ENCODE data around the gene UBL4A.

Gene UBL4A

GRCh38 chrX:154466036-154466435, 20.4 kb downstream of the UBL4A start:
- no peaks in the 10 kb centered on the region for H3K4me1 Mint-ChIP-seq
- H3K36me3 Mint-ChIP-seq (ENCODE audit: low read depth) = peaks cover 4% of the 10 kb centered on the region
- ATAC-seq (no peak), DNase-seq (no peak)
- no peak overlapping the region for H3K4me3 Mint-ChIP-seq
- H3K27me3 Mint-ChIP-seq = no peaks in the 10 kb centered on the region
- H3K27ac Mint-ChIP-seq = no peak overlapping the region
- H3K9me3 Mint-ChIP-seq = no peaks in the 10 kb centered on the region

GRCh38 chrX:154465601-154466000, 20.8 kb downstream of the UBL4A start:
- Mint-ChIP-seq H3K4me1 (no peaks in the 10 kb centered on the region), H3K9me3 (no peaks in the 10 kb centered on the region), H3K36me3 (ENCODE audit: low read depth) (peaks cover 4% of the 10 kb centered on the region), H3K27me3 (no peaks in the 10 kb centered on the region), H3K27ac (no peak overlapping the region), H3K4me3 (no peak overlapping the region)
- DNase-seq (no peak), ATAC-seq (no peak)

- Mint-ChIP-seq H3K27ac (no peak overlapping the region), H3K4me1 (peaks cover 4% of the 10 kb centered on the region), H3K36me3 (ENCODE audit: low read depth) (peaks cover 4% of the 10 kb centered on the region), H3K27me3 (no peaks in the 10 kb centered on the region), H3K4me3 (no peak overlapping the region), H3K9me3 (no peaks in the 10 kb centered on the region)
- DNase-seq (no peak), ATAC-seq (no peak)
These were observed 21.5 kb downstream of the UBL4A start for GRCh38 chrX:154464806-154465365.

GRCh38 chrX:154463611-154464220, 22.7 kb downstream of the UBL4A start:
- no peak overlapping the region for H3K4me3 Mint-ChIP-seq
- no peak overlapping the region for H3K27ac Mint-ChIP-seq
- H3K27me3 Mint-ChIP-seq = no peaks in the 10 kb centered on the region
- H3K9me3 Mint-ChIP-seq = no peaks in the 10 kb centered on the region
- DNase-seq (no peak), ATAC-seq (no peak)
- H3K4me1 Mint-ChIP-seq = peaks cover 5% of the 10 kb centered on the region
- H3K36me3 Mint-ChIP-seq (ENCODE audit: low read depth) = peaks cover 4% of the 10 kb centered on the region

GRCh38 chrX:154462396-154462795, 24.0 kb downstream of the UBL4A start:
- no peaks in the 10 kb centered on the region for H3K27me3 Mint-ChIP-seq
- DNase-seq (no peak), ATAC-seq (no peak)
- H3K36me3 Mint-ChIP-seq (ENCODE audit: low read depth) = peaks cover 4% of the 10 kb centered on the region
- peaks cover 6% of the 10 kb centered on the region for H3K4me1 Mint-ChIP-seq
- no peak overlapping the region for H3K4me3 Mint-ChIP-seq
- H3K9me3 Mint-ChIP-seq = no peaks in the 10 kb centered on the region
- no peak overlapping the region for H3K27ac Mint-ChIP-seq

- ATAC-seq = no peak
- no peaks in the 10 kb centered on the region for H3K9me3 Mint-ChIP-seq
- H3K4me3 Mint-ChIP-seq = peak overlapping the region; percentile 81
- DNase-seq = no peak
- peaks cover 9% of the 10 kb centered on the region for H3K4me1 Mint-ChIP-seq
- no peak overlapping the region for H3K27ac Mint-ChIP-seq
- peaks cover 4% of the 10 kb centered on the region for H3K36me3 Mint-ChIP-seq (ENCODE audit: low read depth)
- H3K27me3 Mint-ChIP-seq = no peaks in the 10 kb centered on the region
These were observed 26.1 kb downstream of the UBL4A start for GRCh38 chrX:154460326-154460725.

GRCh38 chrX:154459832-154460231, 26.6 kb downstream of the UBL4A start:
- no peak for ATAC-seq
- no peak for DNase-seq
- Mint-ChIP-seq H3K9me3 (no peaks in the 10 kb centered on the region), H3K4me3 (peak overlapping the region; percentile 81), H3K27me3 (no peaks in the 10 kb centered on the region), H3K27ac (no peak overlapping the region), H3K4me1 (peaks cover 9% of the 10 kb centered on the region), H3K36me3 (ENCODE audit: low read depth) (peaks cover 4% of the 10 kb centered on the region)

GRCh38 chrX:154458954-154459778, 27.2 kb downstream of the UBL4A start:
- no peaks in the 10 kb centered on the region for H3K9me3 Mint-ChIP-seq
- ATAC-seq (peak; percentile 53), DNase-seq (no peak)
- H3K4me3 Mint-ChIP-seq = peak overlapping the region; percentile 81
- peaks cover 4% of the 10 kb centered on the region for H3K36me3 Mint-ChIP-seq (ENCODE audit: low read depth)
- H3K4me1 Mint-ChIP-seq = peaks cover 9% of the 10 kb centered on the region
- no peak overlapping the region for H3K27ac Mint-ChIP-seq
- H3K27me3 Mint-ChIP-seq = no peaks in the 10 kb centered on the region

- Mint-ChIP-seq H3K27ac (peak within 1 kb of the TSS; percentile 91), H3K4me3 (peak within 1 kb of the TSS; percentile 88), H3K4me1 (peaks cover 9% of the 10 kb centered on the region), H3K27me3 (no peaks in the 10 kb centered on the region), H3K36me3 (ENCODE audit: low read depth) (peaks cover 4% of the 10 kb centered on the region), H3K9me3 (no peaks in the 10 kb centered on the region)
- ATAC-seq = peak; percentile 59
- peak; percentile 71 for DNase-seq
These were observed 28.1 kb downstream of the UBL4A start, which contains the start of gene PLXNA3 for GRCh38 chrX:154458116-154458953. Gene PLXNA3, plus strand, starts transcription at chrX:154458281. Its CDS starts 1,903 bp downstream, at chrX:154460184.

GRCh38 chrX:154457491-154458115, 28.8 kb downstream of the UBL4A start:
- Mint-ChIP-seq H3K27ac (peak overlapping the region; percentile 91), H3K9me3 (no peaks in the 10 kb centered on the region), H3K4me1 (peaks cover 9% of the 10 kb centered on the region), H3K36me3 (ENCODE audit: low read depth) (peaks cover 2% of the 10 kb centered on the region), H3K4me3 (peak overlapping the region; percentile 88), H3K27me3 (no peaks in the 10 kb centered on the region)
- peak; percentile 53 for DNase-seq
- peak; percentile 55 for ATAC-seq

GRCh38 chrX:154452823-154453222, 33.6 kb downstream of the UBL4A start:
- Mint-ChIP-seq H3K4me1 (peaks cover 4% of the 10 kb centered on the region), H3K36me3 (ENCODE audit: low read depth) (peaks cover 2% of the 10 kb centered on the region), H3K4me3 (no peak overlapping the region), H3K27ac (no peak overlapping the region), H3K27me3 (no peaks in the 10 kb centered on the region), H3K9me3 (no peaks in the 10 kb centered on the region)
- ATAC-seq (no peak), DNase-seq (no peak)

GRCh38 chrX:154450312-154450711, 36.1 kb downstream of the UBL4A start:
- no peak for ATAC-seq
- no peak for DNase-seq
- Mint-ChIP-seq H3K27me3 (no peaks in the 10 kb centered on the region), H3K27ac (no peak overlapping the region), H3K4me3 (no peak overlapping the region), H3K36me3 (ENCODE audit: low read depth) (peaks cover 5% of the 10 kb centered on the region), H3K4me1 (peaks cover 3% of the 10 kb centered on the region), H3K9me3 (no peaks in the 10 kb centered on the region)

- ATAC-seq = no peak
- H3K36me3 Mint-ChIP-seq (ENCODE audit: low read depth) = peaks cover 5% of the 10 kb centered on the region
- no peaks in the 10 kb centered on the region for H3K27me3 Mint-ChIP-seq
- H3K9me3 Mint-ChIP-seq = no peaks in the 10 kb centered on the region
- no peak for DNase-seq
- H3K4me3 Mint-ChIP-seq = no peak overlapping the region
- H3K4me1 Mint-ChIP-seq = peaks cover 3% of the 10 kb centered on the region
- H3K27ac Mint-ChIP-seq = no peak overlapping the region
These were observed 36.8 kb downstream of the UBL4A start for GRCh38 chrX:154449618-154450017.

GRCh38 chrX:154448484-154448883, 37.9 kb downstream of the UBL4A start:
- Mint-ChIP-seq H3K4me1 (peaks cover 4% of the 10 kb centered on the region), H3K27ac (no peak overlapping the region), H3K27me3 (no peaks in the 10 kb centered on the region), H3K4me3 (no peak overlapping the region), H3K36me3 (ENCODE audit: low read depth) (peaks cover 5% of the 10 kb centered on the region), H3K9me3 (no peaks in the 10 kb centered on the region)
- DNase-seq (no peak), ATAC-seq (no peak)
